IMR-90 (cell line): Measurements from ENCODE around the gene IFNAR2.

Source experiments
- BHLHE40 ChIP-seq: fragments of 150-350 bp; IDR thresholded peaks from 2 replicates; pipeline ENCODE4 v1.6.1; 2016; ENCODE audit warnings: mild to moderate bottlenecking, low read depth, low read length
- CHD1 ChIP-seq: IDR thresholded peaks from 2 replicates; pipeline ENCODE4 v1.6.1; 2012; ENCODE audit warnings: low read depth, low read length, improper control_type of control experiment
- FOS ChIP-seq: fragments of 150-350 bp; IDR thresholded peaks from 2 replicates; pipeline ENCODE4 v1.6.1; 2016; ENCODE audit warnings: low read depth, low read length
- MAFK ChIP-seq: IDR thresholded peaks from 2 replicates; pipeline ENCODE4 v1.6.1; 2012; ENCODE audit warnings: low read depth, low read length, improper control_type of control experiment
- MXI1 ChIP-seq: IDR thresholded peaks from 2 replicates; pipeline ENCODE4 v1.6.1; 2012; ENCODE audit warnings: low read depth, mild to moderate bottlenecking, low read length, moderate library complexity, borderline replicate concordance
- POLR2A ChIP-seq: IDR thresholded peaks from 2 replicates; pipeline ENCODE4 v1.6.1; 2012; ENCODE audit warnings: mild to moderate bottlenecking, low read depth, low read length
- RAD21 ChIP-seq: IDR thresholded peaks from 2 replicates; pipeline ENCODE4 v1.6.1; 2012; ENCODE audit warnings: low read length, improper control_type of control experiment
- RCOR1 ChIP-seq: IDR thresholded peaks from 2 replicates; pipeline ENCODE4 v1.6.1; 2012; ENCODE audit warnings: mild to moderate bottlenecking, low read length, improper control_type of control experiment; ENCODE audit not compliant: insufficient replicate concordance
- TF ChIP-seq, protein P1 (sequence below): conservative IDR thresholded peaks from 2 replicates; pipeline ENCODE4 v1.5.1; 2012; ENCODE audit warnings: mild to moderate bottlenecking, low read depth, low read length, improper control_type of control experiment
- TF ChIP-seq, protein P2 (sequence below): fragments of 150-350 bp; IDR thresholded peaks from 2 replicates; pipeline ENCODE4 v1.6.1; 2016; ENCODE audit warnings: low read depth, mild to moderate bottlenecking, low read length, moderate library complexity, borderline replicate concordance
- TF ChIP-seq, protein P3 (sequence below): fragments of 150-350 bp; IDR thresholded peaks from 2 replicates; pipeline ENCODE4 v1.6.1; 2017; ENCODE audit warnings: mild to moderate bottlenecking, antibody characterized with exemption, low read length, low read depth

- TF ChIP-seq, protein P1, sequence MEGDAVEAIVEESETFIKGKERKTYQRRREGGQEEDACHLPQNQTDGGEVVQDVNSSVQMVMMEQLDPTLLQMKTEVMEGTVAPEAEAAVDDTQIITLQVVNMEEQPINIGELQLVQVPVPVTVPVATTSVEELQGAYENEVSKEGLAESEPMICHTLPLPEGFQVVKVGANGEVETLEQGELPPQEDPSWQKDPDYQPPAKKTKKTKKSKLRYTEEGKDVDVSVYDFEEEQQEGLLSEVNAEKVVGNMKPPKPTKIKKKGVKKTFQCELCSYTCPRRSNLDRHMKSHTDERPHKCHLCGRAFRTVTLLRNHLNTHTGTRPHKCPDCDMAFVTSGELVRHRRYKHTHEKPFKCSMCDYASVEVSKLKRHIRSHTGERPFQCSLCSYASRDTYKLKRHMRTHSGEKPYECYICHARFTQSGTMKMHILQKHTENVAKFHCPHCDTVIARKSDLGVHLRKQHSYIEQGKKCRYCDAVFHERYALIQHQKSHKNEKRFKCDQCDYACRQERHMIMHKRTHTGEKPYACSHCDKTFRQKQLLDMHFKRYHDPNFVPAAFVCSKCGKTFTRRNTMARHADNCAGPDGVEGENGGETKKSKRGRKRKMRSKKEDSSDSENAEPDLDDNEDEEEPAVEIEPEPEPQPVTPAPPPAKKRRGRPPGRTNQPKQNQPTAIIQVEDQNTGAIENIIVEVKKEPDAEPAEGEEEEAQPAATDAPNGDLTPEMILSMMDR, result no peak
- TF ChIP-seq RCOR1 (no peak), MXI1 (no peak), POLR2A (no peak), RAD21 (no peak), MAFK (no peak), FOS (no peak), CHD1 (no peak), BHLHE40 (no peak)
- TF ChIP-seq, protein P2, sequence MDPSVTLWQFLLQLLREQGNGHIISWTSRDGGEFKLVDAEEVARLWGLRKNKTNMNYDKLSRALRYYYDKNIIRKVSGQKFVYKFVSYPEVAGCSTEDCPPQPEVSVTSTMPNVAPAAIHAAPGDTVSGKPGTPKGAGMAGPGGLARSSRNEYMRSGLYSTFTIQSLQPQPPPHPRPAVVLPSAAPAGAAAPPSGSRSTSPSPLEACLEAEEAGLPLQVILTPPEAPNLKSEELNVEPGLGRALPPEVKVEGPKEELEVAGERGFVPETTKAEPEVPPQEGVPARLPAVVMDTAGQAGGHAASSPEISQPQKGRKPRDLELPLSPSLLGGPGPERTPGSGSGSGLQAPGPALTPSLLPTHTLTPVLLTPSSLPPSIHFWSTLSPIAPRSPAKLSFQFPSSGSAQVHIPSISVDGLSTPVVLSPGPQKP, result no peak
- TF ChIP-seq, protein P3, sequence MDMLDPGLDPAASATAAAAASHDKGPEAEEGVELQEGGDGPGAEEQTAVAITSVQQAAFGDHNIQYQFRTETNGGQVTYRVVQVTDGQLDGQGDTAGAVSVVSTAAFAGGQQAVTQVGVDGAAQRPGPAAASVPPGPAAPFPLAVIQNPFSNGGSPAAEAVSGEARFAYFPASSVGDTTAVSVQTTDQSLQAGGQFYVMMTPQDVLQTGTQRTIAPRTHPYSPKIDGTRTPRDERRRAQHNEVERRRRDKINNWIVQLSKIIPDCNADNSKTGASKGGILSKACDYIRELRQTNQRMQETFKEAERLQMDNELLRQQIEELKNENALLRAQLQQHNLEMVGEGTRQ, result no peak
Observed at GRCh38 chr21:33238565-33239255, 9.0 kb downstream of the IFNAR2 start.
